ENCODE results near the gene HNRNPLL.
"Not testable (repeated sequence)": the region's sequence is repeated elsewhere in the genome, so short reads cannot be mapped to it uniquely, and the experiment has no call there.

Gene HNRNPLL

GRCh38 chr2:38556006-38556801 is 46.5 kb downstream of the HNRNPLL start:
- Histone ChIP-seq H3K27me3 (ENCODE audit: control insufficient read depth, insufficient read depth, low read length) (no peaks in the 10 kb centered on the region), H3K9ac (ENCODE audit: low read length) (no peak overlapping the region), H3K4me1 (ENCODE audit: control insufficient read depth, insufficient read depth, low read length) (no peaks in the 10 kb centered on the region), H3K36me3 (ENCODE audit: control insufficient read depth, insufficient read depth, low read length) (peaks cover 8% of the 10 kb centered on the region), H3K4me3 (ENCODE audit: low read length) (no peak overlapping the region), H3K27ac (ENCODE audit: low read depth, low read length) (no peak overlapping the region)

GRCh38 chr2:38554973-38555595 is 47.6 kb downstream of the HNRNPLL start:
- H3K36me3 ChIP-seq (ENCODE audit: control insufficient read depth, insufficient read depth, low read length): peaks cover 8% of the 10 kb centered on the region
- H3K9ac ChIP-seq (ENCODE audit: low read length): no peak overlapping the region
- no peak overlapping the region for H3K27ac ChIP-seq (ENCODE audit: low read depth, low read length)
- H3K27me3 ChIP-seq (ENCODE audit: control insufficient read depth, insufficient read depth, low read length): no peaks in the 10 kb centered on the region
- no peak overlapping the region for H3K4me3 ChIP-seq (ENCODE audit: low read length)
- no peaks in the 10 kb centered on the region for H3K4me1 ChIP-seq (ENCODE audit: control insufficient read depth, insufficient read depth, low read length)

- no peak overlapping the region for H3K4me3 ChIP-seq (ENCODE audit: low read length)
- H3K27me3 ChIP-seq (ENCODE audit: control insufficient read depth, insufficient read depth, low read length): no peaks in the 10 kb centered on the region
- no peaks in the 10 kb centered on the region for H3K4me1 ChIP-seq (ENCODE audit: control insufficient read depth, insufficient read depth, low read length)
- no peak overlapping the region for H3K9ac ChIP-seq (ENCODE audit: low read length)
- no peak overlapping the region for H3K27ac ChIP-seq (ENCODE audit: low read depth, low read length)
- peaks cover 11% of the 10 kb centered on the region for H3K36me3 ChIP-seq (ENCODE audit: control insufficient read depth, insufficient read depth, low read length)
These were observed 49.2 kb downstream of the HNRNPLL start for GRCh38 chr2:38553554-38553953.

GRCh38 chr2:38552259-38552658 is 50.5 kb downstream of the HNRNPLL start:
- H3K27ac ChIP-seq (ENCODE audit: low read depth, low read length): no peak overlapping the region
- H3K4me3 ChIP-seq (ENCODE audit: low read length): no peak overlapping the region
- H3K9ac ChIP-seq (ENCODE audit: low read length): no peak overlapping the region
- peaks cover 11% of the 10 kb centered on the region for H3K36me3 ChIP-seq (ENCODE audit: control insufficient read depth, insufficient read depth, low read length)
- no peaks in the 10 kb centered on the region for H3K27me3 ChIP-seq (ENCODE audit: control insufficient read depth, insufficient read depth, low read length)
- no peaks in the 10 kb centered on the region for H3K4me1 ChIP-seq (ENCODE audit: control insufficient read depth, insufficient read depth, low read length)

- H3K27ac ChIP-seq (ENCODE audit: low read depth, low read length): no peak overlapping the region
- no peak overlapping the region for H3K4me3 ChIP-seq (ENCODE audit: low read length)
- H3K9ac ChIP-seq (ENCODE audit: low read length): no peak overlapping the region
- H3K27me3 ChIP-seq (ENCODE audit: control insufficient read depth, insufficient read depth, low read length): no peaks in the 10 kb centered on the region
- H3K36me3 ChIP-seq (ENCODE audit: control insufficient read depth, insufficient read depth, low read length): peaks cover 11% of the 10 kb centered on the region
- H3K4me1 ChIP-seq (ENCODE audit: control insufficient read depth, insufficient read depth, low read length): no peaks in the 10 kb centered on the region
These were observed 51.0 kb downstream of the HNRNPLL start for GRCh38 chr2:38551746-38552145.

- H3K36me3 ChIP-seq (ENCODE audit: control insufficient read depth, insufficient read depth, low read length): peaks cover 11% of the 10 kb centered on the region
- H3K4me3 ChIP-seq (ENCODE audit: low read length): no peak overlapping the region
- no peak overlapping the region for H3K9ac ChIP-seq (ENCODE audit: low read length)
- H3K4me1 ChIP-seq (ENCODE audit: control insufficient read depth, insufficient read depth, low read length): no peaks in the 10 kb centered on the region
- no peaks in the 10 kb centered on the region for H3K27me3 ChIP-seq (ENCODE audit: control insufficient read depth, insufficient read depth, low read length)
- no peak overlapping the region for H3K27ac ChIP-seq (ENCODE audit: low read depth, low read length)
These were observed 51.6 kb downstream of the HNRNPLL start for GRCh38 chr2:38551171-38551570.

- no peaks in the 10 kb centered on the region for H3K27me3 ChIP-seq (ENCODE audit: control insufficient read depth, insufficient read depth, low read length)
These were observed 52.9 kb downstream of the HNRNPLL start for GRCh38 chr2:38549851-38550250.

GRCh38 chr2:38549071-38549704 is 53.5 kb downstream of the HNRNPLL start:
- Histone ChIP-seq H3K4me3 (ENCODE audit: low read length) (no peak overlapping the region), H3K4me1 (ENCODE audit: control insufficient read depth, insufficient read depth, low read length) (no peaks in the 10 kb centered on the region), H3K27me3 (ENCODE audit: control insufficient read depth, insufficient read depth, low read length) (no peaks in the 10 kb centered on the region), H3K9ac (ENCODE audit: low read length) (no peak overlapping the region), H3K36me3 (ENCODE audit: control insufficient read depth, insufficient read depth, low read length) (peaks cover 11% of the 10 kb centered on the region), H3K27ac (ENCODE audit: low read depth, low read length) (no peak overlapping the region)

More at GRCh38 chr2:38549851-38550250, 52.9 kb downstream of the HNRNPLL start:
- H3K4me3 ChIP-seq (ENCODE audit: low read length): no peak overlapping the region
- peaks cover 11% of the 10 kb centered on the region for H3K36me3 ChIP-seq (ENCODE audit: control insufficient read depth, insufficient read depth, low read length)
- H3K4me1 ChIP-seq (ENCODE audit: control insufficient read depth, insufficient read depth, low read length): no peaks in the 10 kb centered on the region
- H3K27ac ChIP-seq (ENCODE audit: low read depth, low read length): no peak overlapping the region
- H3K9ac ChIP-seq (ENCODE audit: low read length): no peak overlapping the region

GRCh38 chr2:38547791-38548190 is 54.9 kb downstream of the HNRNPLL start:
- Histone ChIP-seq H3K9ac (ENCODE audit: low read length) (no peak overlapping the region), H3K27me3 (ENCODE audit: control insufficient read depth, insufficient read depth, low read length) (no peaks in the 10 kb centered on the region), H3K36me3 (ENCODE audit: control insufficient read depth, insufficient read depth, low read length) (peaks cover 7% of the 10 kb centered on the region), H3K4me1 (ENCODE audit: control insufficient read depth, insufficient read depth, low read length) (no peaks in the 10 kb centered on the region), H3K4me3 (ENCODE audit: low read length) (no peak overlapping the region), H3K27ac (ENCODE audit: low read depth, low read length) (no peak overlapping the region)

GRCh38 chr2:38546585-38546984 is 56.1 kb downstream of the HNRNPLL start:
- Histone ChIP-seq H3K4me3 (ENCODE audit: low read length) (no peak overlapping the region), H3K36me3 (ENCODE audit: control insufficient read depth, insufficient read depth, low read length) (peaks cover 4% of the 10 kb centered on the region), H3K9ac (ENCODE audit: low read length) (no peak overlapping the region), H3K4me1 (ENCODE audit: control insufficient read depth, insufficient read depth, low read length) (no peaks in the 10 kb centered on the region), H3K27ac (ENCODE audit: low read depth, low read length) (no peak overlapping the region), H3K27me3 (ENCODE audit: control insufficient read depth, insufficient read depth, low read length) (no peaks in the 10 kb centered on the region)

- Histone ChIP-seq H3K9ac (ENCODE audit: low read length) (no peak overlapping the region), H3K36me3 (ENCODE audit: control insufficient read depth, insufficient read depth, low read length) (peaks cover 2% of the 10 kb centered on the region)
These were observed 56.7 kb downstream of the HNRNPLL start for GRCh38 chr2:38546064-38546463.

GRCh38 chr2:38542248-38542631 is 60.5 kb downstream of the HNRNPLL start:
- not testable (repeated sequence) for H3K4me3 ChIP-seq (ENCODE audit: low read length); H3K27me3 ChIP-seq (ENCODE audit: control insufficient read depth, insufficient read depth, low read length); H3K4me1 ChIP-seq (ENCODE audit: control insufficient read depth, insufficient read depth, low read length); H3K9ac ChIP-seq (ENCODE audit: low read length); H3K36me3 ChIP-seq (ENCODE audit: control insufficient read depth, insufficient read depth, low read length); H3K27ac ChIP-seq (ENCODE audit: low read depth, low read length)

More at GRCh38 chr2:38546064-38546463, 56.7 kb downstream of the HNRNPLL start:
- Histone ChIP-seq H3K27ac (ENCODE audit: low read depth, low read length) (no peak overlapping the region), H3K27me3 (ENCODE audit: control insufficient read depth, insufficient read depth, low read length) (no peaks in the 10 kb centered on the region), H3K4me1 (ENCODE audit: control insufficient read depth, insufficient read depth, low read length) (peaks cover 2% of the 10 kb centered on the region), H3K4me3 (ENCODE audit: low read length) (no peak overlapping the region)
